Hepatocyte (in vitro differentiated cells): ENCODE results near the gene KLC3. TPM values are rescaled to one million over a fixed set of nuclear protein-coding genes. Genes with fewer than 3 reads are reported as not detected.

Experiments used
- DNase-seq: peaks from one replicate; pipeline ENCODE4 v3.0.0-alpha.2; 2016; ENCODE audit warnings: low spot score
- H2AFZ ChIP-seq: fragments of 200-600 bp; sonication (generic); 2 replicates; pipeline ENCODE4 v1.6.0; 2016; ENCODE audit warnings: antibody characterized with exemption, mild to moderate bottlenecking
- H3K27ac ChIP-seq: fragments of 200-600 bp; sonication (generic); 2 replicates; pipeline ENCODE4 v1.5.1; 2016; ENCODE audit warnings: mild to moderate bottlenecking
- H3K27me3 ChIP-seq: fragments of 200-600 bp; sonication (generic); 2 replicates; pipeline ENCODE4 v1.6.1; 2016
- H3K36me3 ChIP-seq: fragments of 200-600 bp; sonication (generic); replicated peaks from 2 replicates; pipeline ENCODE4 v1.5.1; 2016; ENCODE audit warnings: low read depth; ENCODE audit not compliant: insufficient read depth
- H3K4me1 ChIP-seq: fragments of 200-600 bp; sonication (generic); 2 replicates; pipeline ENCODE4 v1.5.1; 2016; ENCODE audit warnings: mild to moderate bottlenecking, moderate library complexity; ENCODE audit not compliant: insufficient read depth
- H3K4me2 ChIP-seq: fragments of 200-600 bp; sonication (generic); 2 replicates; pipeline ENCODE4 v1.6.0; 2016
- H3K4me3 ChIP-seq: fragments of 200-600 bp; sonication (generic); 2 replicates; pipeline ENCODE4 v1.5.1; 2016; ENCODE audit warnings: mild to moderate bottlenecking
- H3K79me2 ChIP-seq: fragments of 200-600 bp; sonication (generic); 2 replicates; pipeline ENCODE4 v1.6.0; 2017; ENCODE audit warnings: mild to moderate bottlenecking
- H3K9me2 ChIP-seq: fragments of 200-600 bp; sonication (generic); replicated peaks from 2 replicates; pipeline ENCODE4 v1.6.0; 2017; ENCODE audit warnings: mild to moderate bottlenecking; ENCODE audit not compliant: insufficient read depth
- H3K9me3 ChIP-seq: fragments of 200-600 bp; sonication (generic); 2 replicates; pipeline ENCODE4 v1.5.1; 2016; ENCODE audit warnings: low read depth, mild to moderate bottlenecking
- H4K20me1 ChIP-seq: fragments of 200-600 bp; sonication (generic); 2 replicates; pipeline ENCODE4 v1.6.0; 2016; ENCODE audit warnings: mild to moderate bottlenecking; ENCODE audit not compliant: insufficient read depth, poor library complexity, severe bottlenecking
- CTCF ChIP-seq: fragments of 200-600 bp; sonication (generic); IDR thresholded peaks from 2 replicates; pipeline ENCODE4 v1.5.1; 2016; ENCODE audit warnings: antibody characterized with exemption, mild to moderate bottlenecking; ENCODE audit not compliant: poor library complexity
- EZH2 ChIP-seq: fragments of 200-600 bp; sonication (generic); IDR thresholded peaks from 2 replicates; pipeline ENCODE4 v1.6.1; 2016; ENCODE audit warnings: antibody characterized with exemption, mild to moderate bottlenecking, borderline replicate concordance
- EZH2phosphoT487 ChIP-seq: fragments of 200-600 bp; sonication (generic); IDR thresholded peaks from one replicate; pipeline ENCODE4 v1.6.1; 2018; ENCODE audit warnings: antibody characterized with exemption, mild to moderate bottlenecking, low read depth, moderate library complexity; ENCODE audit not compliant: unreplicated experiment, severe bottlenecking
- WGBS: methylation state at CpG from one replicate; pipeline ENCODE4 v1.1.6; 2016; ENCODE audit warnings: low lambda C conversion rate; ENCODE audit errors: missing lambda C conversion rate; 5-methylcytosine and 5-hydroxymethylcytosine counted together
- polyA plus RNA-seq: library from polyadenylated mRNA; unstranded; fragments of >200 nt; fragmentation: Nextera tagmentation; extraction: Ambion mirVana; gene quantifications from 2 replicates; pipeline ENCODE4 v1.2.1, GENCODE V29; 2016
- total RNA-seq: library from RNA; depleted of rRNA; stranded (reverse); fragments of >200 nt; gene quantifications from 2 replicates; pipeline ENCODE4 v1.2.3, GENCODE V29; 2014

Gene KLC3
- total and polyA plus RNA-seq, 2 experiments from 2014 or later, result 5.5 to 7.6 TPM

GRCh38 chr19:45400192-45400591, 59.6 kb downstream of the KLC3 start:
- Histone ChIP-seq H3K4me1 (peaks cover 6% of the 10 kb centered on the region), H2AFZ (no peak overlapping the region), H3K27ac (no peak overlapping the region), H3K79me2 (peaks cover 28% of the 10 kb centered on the region), H3K27me3 (peaks cover 23% of the 10 kb centered on the region), H4K20me1 (no peaks in the 10 kb centered on the region), H3K4me3 (no peak overlapping the region), H3K36me3 (no peaks in the 10 kb centered on the region), H3K4me2 (no peak overlapping the region), H3K9me3 (no peaks in the 10 kb centered on the region), H3K9me2 (no peaks in the 10 kb centered on the region)
- TF ChIP-seq CTCF, result no peak
- no peak for TF ChIP-seq EZH2
- TF ChIP-seq EZH2phosphoT487, result no peak
- 96% methylated on average over 6 of the region's 6 CpGs for WGBS
- peak; percentile 2 for DNase-seq

Other genes starting within 250 kb of the KLC3 start
- 28.1 and 30.8 TPM in 2 replicates for gene PPP1R37, start 247.6 kb upstream of the KLC3 start, total RNA-seq
- 14.0 and 15.2 TPM in 2 replicates for gene PPP1R37, start 247.6 kb upstream of the KLC3 start, polyA plus RNA-seq
- gene NKPD1, start 179.8 kb upstream of the KLC3 start, total RNA-seq, result 0.08 and 0.27 TPM in 2 replicates
- gene NKPD1, start 179.8 kb upstream of the KLC3 start, polyA plus RNA-seq, result 0.50 and 0.60 TPM in 2 replicates
- gene TRAPPC6A, start 162.5 kb upstream of the KLC3 start, total RNA-seq, result 24.6 and 25.7 TPM in 2 replicates
- 60.1 and 75.8 TPM in 2 replicates for gene TRAPPC6A, start 162.5 kb upstream of the KLC3 start, polyA plus RNA-seq
- 8.4 and 12.5 TPM in 2 replicates for gene BLOC1S3, start 162.0 kb upstream of the KLC3 start, total RNA-seq
- gene BLOC1S3, start 162.0 kb upstream of the KLC3 start, polyA plus RNA-seq, result 15.6 and 17.1 TPM in 2 replicates
- 0.08 and 1.3 TPM in 2 replicates for gene EXOC3L2, start 95.3 kb upstream of the KLC3 start, total RNA-seq
- gene EXOC3L2, start 95.3 kb upstream of the KLC3 start, polyA plus RNA-seq, result 0.13 TPM in 1 of 2 replicates, not detected in the other
- gene MARK4, start 89.5 kb upstream of the KLC3 start, total RNA-seq, result 9.5 and 23.0 TPM in 2 replicates
- gene MARK4, start 89.5 kb upstream of the KLC3 start, polyA plus RNA-seq, result 13.5 and 14.8 TPM in 2 replicates
- gene CKM, start 17.9 kb upstream of the KLC3 start, total RNA-seq, result 0.40 and 1.3 TPM in 2 replicates
- 0.39 and 1.0 TPM in 2 replicates for gene CKM, start 17.9 kb upstream of the KLC3 start, polyA plus RNA-seq
- gene ERCC2, start 29.8 kb downstream of the KLC3 start, total RNA-seq, result 10.1 and 13.9 TPM in 2 replicates
- 7.1 and 7.3 TPM in 2 replicates for gene ERCC2, start 29.8 kb downstream of the KLC3 start, polyA plus RNA-seq
- gene PPP1R13L, start 64.3 kb downstream of the KLC3 start, total RNA-seq, result 7.9 and 8.7 TPM in 2 replicates
- gene PPP1R13L, start 64.3 kb downstream of the KLC3 start, polyA plus RNA-seq, result 14.8 and 22.9 TPM in 2 replicates
- 2.7 and 3.3 TPM in 2 replicates for gene POLR1G, start 65.9 kb downstream of the KLC3 start, total RNA-seq
- gene POLR1G, start 65.9 kb downstream of the KLC3 start, polyA plus RNA-seq, result 2.4 and 2.5 TPM in 2 replicates
- 42.5 and 51.0 TPM in 2 replicates for gene ERCC1, start 83.2 kb downstream of the KLC3 start, total RNA-seq
- 66.7 and 72.8 TPM in 2 replicates for gene ERCC1, start 83.2 kb downstream of the KLC3 start, polyA plus RNA-seq
- 37.9 and 73.1 TPM in 2 replicates for gene FOSB, start 127.2 kb downstream of the KLC3 start, total RNA-seq
- gene FOSB, start 127.2 kb downstream of the KLC3 start, polyA plus RNA-seq, result 114 and 168 TPM in 2 replicates
- gene RTN2, start 156.3 kb downstream of the KLC3 start, total RNA-seq, result 3.4 and 7.8 TPM in 2 replicates
- gene RTN2, start 156.3 kb downstream of the KLC3 start, polyA plus RNA-seq, result 12.2 and 14.8 TPM in 2 replicates
- 0.40 and 1.9 TPM in 2 replicates for gene PPM1N, start 157.7 kb downstream of the KLC3 start, total RNA-seq
- 0.59 and 1.4 TPM in 2 replicates for gene PPM1N, start 157.7 kb downstream of the KLC3 start, polyA plus RNA-seq
- gene VASP, start 166.7 kb downstream of the KLC3 start, total RNA-seq, result 57.3 and 68.9 TPM in 2 replicates
- gene VASP, start 166.7 kb downstream of the KLC3 start, polyA plus RNA-seq, result 86.0 and 92.6 TPM in 2 replicates
- gene OPA3, start 244.1 kb downstream of the KLC3 start, total RNA-seq, result 11.2 and 15.1 TPM in 2 replicates
- gene OPA3, start 244.1 kb downstream of the KLC3 start, polyA plus RNA-seq, result 15.0 and 15.2 TPM in 2 replicates